ENCODE results near the gene NRL. TPM values are rescaled to one million over a fixed set of nuclear protein-coding genes. Genes with fewer than 3 reads are reported as not detected.
A peak's percentile ranks its signal among the peaks of the same experiment; 100 is the strongest.

The NRL gene
- total RNA-seq, 1 donor from 2014 or later: 3.6 TPM

DNA sequence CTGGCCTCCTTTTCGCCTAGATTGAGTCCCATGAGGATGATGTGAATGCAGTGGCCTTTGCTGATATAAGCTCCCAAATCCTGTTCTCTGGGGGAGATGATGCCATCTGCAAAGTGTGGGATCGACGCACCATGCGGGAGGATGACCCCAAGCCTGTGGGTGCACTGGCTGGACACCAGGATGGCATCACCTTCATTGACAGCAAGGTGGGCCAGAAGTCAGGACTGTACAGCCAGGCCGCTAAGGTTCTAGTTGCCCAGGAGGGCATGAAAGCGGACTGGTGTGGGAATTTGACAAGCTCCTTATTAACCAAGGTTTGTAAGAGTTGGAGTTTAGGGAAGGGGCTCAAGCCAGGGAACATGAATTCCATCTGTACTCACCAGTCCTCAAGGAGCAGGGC is 4.9 kb upstream of the NRL start:
- H3K4me3 ChIP-seq (ENCODE audit: low read depth, low read length): no peak overlapping the region
- DNase-seq (ENCODE audit: low read depth): no peak
- peaks cover 4% of the 10 kb centered on the region for H3K36me3 ChIP-seq (ENCODE audit: control insufficient read depth, insufficient read depth, low read length)
- TF ChIP-seq CTCF (IDR thresholded peaks at IDR 0.05; ENCODE audit: insufficient read depth, low read length, poor library complexity, severe bottlenecking): no peak
- no peaks in the 10 kb centered on the region for H3K27me3 ChIP-seq (ENCODE audit: control insufficient read depth, insufficient read depth, low read length)

GRCh38 chr14:24117179-24117578 is 2.4 kb upstream of the NRL start:
- no peak for DNase-seq (ENCODE audit: low read depth)
- Histone ChIP-seq H3K4me3 (ENCODE audit: low read depth, low read length) (no peak overlapping the region), H3K27me3 (ENCODE audit: control insufficient read depth, insufficient read depth, low read length) (no peaks in the 10 kb centered on the region), H3K36me3 (ENCODE audit: control insufficient read depth, insufficient read depth, low read length) (peaks cover 4% of the 10 kb centered on the region)
- no peak for TF ChIP-seq CTCF (IDR thresholded peaks at IDR 0.05; ENCODE audit: insufficient read depth, low read length, poor library complexity, severe bottlenecking)

DNA sequence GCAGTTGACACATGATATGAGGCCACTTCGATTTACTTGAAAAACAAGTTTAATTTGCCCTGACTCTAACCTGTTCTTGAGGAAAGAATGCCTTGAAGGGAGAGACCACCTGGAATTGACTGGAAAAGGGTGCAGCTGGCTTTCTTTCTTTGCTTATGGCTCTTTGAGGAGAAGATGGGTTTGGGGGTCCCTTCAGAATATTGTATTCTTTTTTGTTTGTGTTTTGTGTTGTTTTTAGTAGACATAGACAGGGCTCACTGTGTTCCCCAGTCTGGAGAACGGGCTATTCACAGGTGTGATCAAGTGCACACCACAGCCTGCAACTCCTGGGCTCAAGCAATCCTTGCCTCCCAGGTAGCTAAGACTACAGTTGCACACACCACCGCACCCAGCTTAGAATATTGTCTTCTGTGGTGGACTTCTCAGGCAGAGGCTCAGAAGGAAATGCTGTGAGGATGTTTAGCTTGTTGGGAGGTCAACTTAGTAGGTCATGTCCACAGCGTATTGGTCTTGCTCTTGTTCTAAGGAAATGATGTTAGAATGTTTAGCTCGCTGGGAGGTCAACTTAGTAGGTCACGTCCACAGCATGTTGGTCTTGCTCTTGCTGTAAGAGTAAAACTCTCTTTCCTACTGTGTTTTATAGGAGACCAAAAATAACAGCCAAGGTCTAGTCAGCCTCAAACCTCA is 1.5 kb upstream of the NRL start:
- Histone ChIP-seq H3K36me3 (ENCODE audit: control insufficient read depth, insufficient read depth, low read length) (peaks cover 3% of the 10 kb centered on the region), H3K27me3 (ENCODE audit: control insufficient read depth, insufficient read depth, low read length) (no peaks in the 10 kb centered on the region), H3K4me3 (ENCODE audit: low read depth, low read length) (no peak overlapping the region)
- TF ChIP-seq CTCF (IDR thresholded peaks at IDR 0.05; ENCODE audit: insufficient read depth, low read length, poor library complexity, severe bottlenecking): no peak
- no peak for DNase-seq (ENCODE audit: low read depth)

DNA sequence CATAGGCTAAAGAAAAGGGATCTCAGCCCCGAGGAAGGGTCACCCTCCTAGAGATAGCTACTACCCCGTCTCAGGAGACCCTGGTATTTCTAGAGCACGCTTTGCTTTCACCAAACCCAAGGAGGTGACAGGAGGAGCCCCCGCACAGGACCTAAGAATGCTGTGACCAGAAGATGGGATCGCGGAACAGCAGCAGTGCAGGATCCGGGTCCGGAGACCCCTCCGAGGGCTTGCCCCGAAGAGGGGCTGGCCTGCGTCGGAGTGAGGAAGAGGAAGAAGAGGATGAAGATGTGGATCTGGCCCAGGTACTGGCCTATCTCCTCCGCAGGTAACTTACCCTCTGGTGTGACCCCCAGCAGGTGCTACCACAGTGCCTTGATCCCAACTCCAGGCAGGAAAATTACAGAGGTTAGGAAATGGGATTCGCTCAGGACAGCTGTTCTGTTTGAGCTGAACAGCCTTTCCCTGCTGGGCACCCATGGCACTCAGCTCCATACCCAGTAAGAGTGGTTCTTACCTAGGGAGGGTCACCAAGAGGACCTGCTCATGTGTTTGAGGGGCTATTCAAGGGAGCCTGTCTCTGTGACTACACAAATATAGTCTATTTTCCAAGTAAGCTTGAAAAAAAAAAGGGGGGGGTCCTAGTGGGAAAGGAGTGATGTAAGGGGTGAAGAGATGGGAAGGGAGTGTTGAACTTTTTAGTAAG is 826 bp upstream of the NRL start:
- DNase-seq (ENCODE audit: low read depth): no peak
- no peaks in the 10 kb centered on the region for H3K27me3 ChIP-seq (ENCODE audit: control insufficient read depth, insufficient read depth, low read length)
- peaks cover 3% of the 10 kb centered on the region for H3K36me3 ChIP-seq (ENCODE audit: control insufficient read depth, insufficient read depth, low read length)
- TF ChIP-seq CTCF (IDR thresholded peaks at IDR 0.05; ENCODE audit: insufficient read depth, low read length, poor library complexity, severe bottlenecking): no peak
- peak overlapping the region; percentile 65 for H3K4me3 ChIP-seq (ENCODE audit: low read depth, low read length)

GRCh38 chr14:24113801-24114531 is 783 bp downstream of the NRL start:
- Histone ChIP-seq H3K36me3 (ENCODE audit: control insufficient read depth, insufficient read depth, low read length) (peaks cover under 1% of the 10 kb centered on the region), H3K4me3 (ENCODE audit: low read depth, low read length) (peak overlapping the region; percentile 65), H3K27me3 (ENCODE audit: control insufficient read depth, insufficient read depth, low read length) (no peaks in the 10 kb centered on the region)
- DNase-seq (ENCODE audit: low read depth): peak; percentile 76
- TF ChIP-seq CTCF (IDR thresholded peaks at IDR 0.05; ENCODE audit: insufficient read depth, low read length, poor library complexity, severe bottlenecking): no peak

Data from kidney epithelial cell (primary cell).